Measurements from ENCODE around the gene SERPINA5. TPM values are rescaled to one million over a fixed set of nuclear protein-coding genes. Genes with fewer than 3 reads are reported as not detected.
A peak's percentile ranks its signal among the peaks of the same experiment; 100 is the strongest.

SERPINA5 gene
- total and polyA plus RNA-seq, 2 of the 13 experiments (the other 11 are each of a cell fraction or from before 2014, with no cell fraction given), result 449 to 498 TPM

- TF ChIP-seq ELF1 (CRISPR knock-in tag; IDR thresholded peaks at IDR 0.05) (no peak), MYC (CRISPR knock-in tag; IDR thresholded peaks at IDR 0.05; ENCODE audit: borderline replicate concordance) (peak; percentile 22; the same call in 1 of the 2 replicates), SKI (IDR thresholded peaks at IDR 0.05; ENCODE audit: partially characterized antibody) (no peak), ZC3H4 (CRISPR knock-in tag; IDR thresholded peaks at IDR 0.05; ENCODE audit: borderline replicate concordance) (peak; percentile 68; the same call in 1 of the 2 replicates), SYNCRIP (IDR thresholded peaks at IDR 0.05; ENCODE audit: insufficient read depth, low read depth, low read length) (no peak), HNRNPK (IDR thresholded peaks at IDR 0.05; ENCODE audit: low read depth, low read length, poor library complexity, severe bottlenecking) (peak; percentile 94), GABPB1 (CRISPR knock-in tag; IDR thresholded peaks at IDR 0.05) (0 out of 2 replicates have a peak, but pooled peaks have one; percentile 26), SALL1 (CRISPR knock-in tag; IDR thresholded peaks at IDR 0.05) (peak; percentile 21; the same call in 1 of the 2 replicates), ZNF318 (CRISPR knock-in tag; IDR thresholded peaks at IDR 0.05) (no peak), ZBTB42 (CRISPR knock-in tag; IDR thresholded peaks at IDR 0.05) (no peak), TAF15 (IDR thresholded peaks at IDR 0.05; ENCODE audit: low read depth, low read length, poor library complexity, severe bottlenecking) (no peak), RXRA (CRISPR knock-in tag; IDR thresholded peaks at IDR 0.05) (0 out of 2 replicates have a peak, but pooled peaks have one; percentile 34), ZMYM3 (CRISPR knock-in tag; IDR thresholded peaks at IDR 0.05) (0 out of 2 replicates have a peak, but pooled peaks have one; percentile 9), RBM22 (optimal IDR thresholded peaks at IDR 0.05; ENCODE audit: low read length) (peak; percentile 93), THAP11 (CRISPR knock-in tag; IDR thresholded peaks at IDR 0.05) (peak; percentile 9; the same call in 1 of the 2 replicates), ZNF777 (CRISPR knock-in tag; IDR thresholded peaks at IDR 0.05) (no peak; the same call in 1 of the 2 replicates), ZNF33B (CRISPR knock-in tag; IDR thresholded peaks at IDR 0.05) (0 out of 2 replicates have a peak, but pooled peaks have one; percentile 44), ZNF235 (CRISPR knock-in tag; IDR thresholded peaks at IDR 0.05; ENCODE audit: borderline replicate concordance) (no peak), THAP7 (CRISPR knock-in tag; IDR thresholded peaks at IDR 0.05) (no peak), MED8 (CRISPR knock-in tag; IDR thresholded peaks at IDR 0.05; ENCODE audit: insufficient replicate concordance) (no peak)
These were observed 31.6 kb downstream of the SERPINA5 start (continued) for GRCh38 chr14:94612580-94613554.
